Progenitor cell of endocrine pancreas (in vitro differentiated cells): Measurements from ENCODE around the gene GNAZ. TPM values are rescaled to one million over a fixed set of nuclear protein-coding genes. Genes with fewer than 3 reads are reported as not detected.
A peak's percentile ranks its signal among the peaks of the same experiment; 100 is the strongest.

Experiments used
- DNase-seq: peaks from one replicate; pipeline ENCODE4 v3.0.0; 2021; ENCODE audit warnings: low spot score; ENCODE audit not compliant: unreplicated experiment
- H3K27ac Mint-ChIP-seq: 2 replicates; pipeline ENCODE4 v1.8.0; 2021; ENCODE audit warnings: mild to moderate bottlenecking, moderate library complexity, mixed read lengths
- H3K27me3 Mint-ChIP-seq: 2 replicates; pipeline ENCODE4 v1.8.0; 2021; ENCODE audit warnings: mixed read lengths
- H3K36me3 Mint-ChIP-seq: 2 replicates; pipeline ENCODE4 v1.8.0; 2022; ENCODE audit warnings: mixed read lengths; ENCODE audit not compliant: insufficient read depth
- H3K4me1 Mint-ChIP-seq: 2 replicates; pipeline ENCODE4 v1.8.0; 2021; ENCODE audit warnings: low read depth, mixed read lengths
- H3K4me3 Mint-ChIP-seq: 2 replicates; pipeline ENCODE4 v1.8.0; 2021; ENCODE audit warnings: low read depth, mild to moderate bottlenecking, moderate library complexity, mixed read lengths
- H3K9me3 Mint-ChIP-seq: 2 replicates; pipeline ENCODE4 v1.8.0; 2021; ENCODE audit warnings: low read depth, mixed read lengths
- total RNA-seq: library from RNA; stranded (reverse); gene quantifications from 2 replicates; pipeline ENCODE4 v1.2.1, GENCODE V29; 2021
- TF ChIP-seq, protein P1 (sequence below): fragments of 200-600 bp; sonication (generic); IDR thresholded peaks from one replicate; pipeline ENCODE4 v1.5.0; 2021; ENCODE audit warnings: antibody characterized with exemption, mild to moderate bottlenecking; ENCODE audit not compliant: unreplicated experiment

The GNAZ gene
- total RNA-seq, 1 donor from 2014 or later, result 19.2 TPM

DNA sequence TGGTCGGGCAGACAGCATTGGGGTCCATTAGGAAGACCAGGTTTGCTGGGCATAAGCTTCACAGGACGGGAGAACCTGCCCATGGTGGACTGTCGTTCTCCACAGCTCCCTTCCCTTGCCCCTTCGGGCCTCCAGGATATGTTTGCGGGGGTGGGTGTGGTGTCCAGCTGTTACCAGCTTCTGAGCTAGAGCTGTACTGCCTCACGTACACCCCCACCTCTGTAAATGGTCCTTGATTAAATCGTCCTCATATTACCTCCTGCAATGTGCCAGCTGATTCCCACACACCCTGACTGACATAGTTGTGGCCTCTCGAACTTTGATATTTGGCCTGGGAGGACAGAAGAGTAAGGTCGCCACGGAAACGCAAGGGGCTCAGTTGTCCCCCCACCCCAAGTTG is 93.8 kb downstream of the GNAZ start:
- Mint-ChIP-seq H3K4me1 (peaks cover 2% of the 10 kb centered on the region), H3K4me3 (no peak overlapping the region), H3K27ac (no peak overlapping the region), H3K27me3 (no peaks in the 10 kb centered on the region), H3K36me3 (peaks cover 3% of the 10 kb centered on the region), H3K9me3 (no peaks in the 10 kb centered on the region)
- no peak for DNase-seq
- TF ChIP-seq, protein P1, sequence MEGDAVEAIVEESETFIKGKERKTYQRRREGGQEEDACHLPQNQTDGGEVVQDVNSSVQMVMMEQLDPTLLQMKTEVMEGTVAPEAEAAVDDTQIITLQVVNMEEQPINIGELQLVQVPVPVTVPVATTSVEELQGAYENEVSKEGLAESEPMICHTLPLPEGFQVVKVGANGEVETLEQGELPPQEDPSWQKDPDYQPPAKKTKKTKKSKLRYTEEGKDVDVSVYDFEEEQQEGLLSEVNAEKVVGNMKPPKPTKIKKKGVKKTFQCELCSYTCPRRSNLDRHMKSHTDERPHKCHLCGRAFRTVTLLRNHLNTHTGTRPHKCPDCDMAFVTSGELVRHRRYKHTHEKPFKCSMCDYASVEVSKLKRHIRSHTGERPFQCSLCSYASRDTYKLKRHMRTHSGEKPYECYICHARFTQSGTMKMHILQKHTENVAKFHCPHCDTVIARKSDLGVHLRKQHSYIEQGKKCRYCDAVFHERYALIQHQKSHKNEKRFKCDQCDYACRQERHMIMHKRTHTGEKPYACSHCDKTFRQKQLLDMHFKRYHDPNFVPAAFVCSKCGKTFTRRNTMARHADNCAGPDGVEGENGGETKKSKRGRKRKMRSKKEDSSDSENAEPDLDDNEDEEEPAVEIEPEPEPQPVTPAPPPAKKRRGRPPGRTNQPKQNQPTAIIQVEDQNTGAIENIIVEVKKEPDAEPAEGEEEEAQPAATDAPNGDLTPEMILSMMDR, result no peak

DNA sequence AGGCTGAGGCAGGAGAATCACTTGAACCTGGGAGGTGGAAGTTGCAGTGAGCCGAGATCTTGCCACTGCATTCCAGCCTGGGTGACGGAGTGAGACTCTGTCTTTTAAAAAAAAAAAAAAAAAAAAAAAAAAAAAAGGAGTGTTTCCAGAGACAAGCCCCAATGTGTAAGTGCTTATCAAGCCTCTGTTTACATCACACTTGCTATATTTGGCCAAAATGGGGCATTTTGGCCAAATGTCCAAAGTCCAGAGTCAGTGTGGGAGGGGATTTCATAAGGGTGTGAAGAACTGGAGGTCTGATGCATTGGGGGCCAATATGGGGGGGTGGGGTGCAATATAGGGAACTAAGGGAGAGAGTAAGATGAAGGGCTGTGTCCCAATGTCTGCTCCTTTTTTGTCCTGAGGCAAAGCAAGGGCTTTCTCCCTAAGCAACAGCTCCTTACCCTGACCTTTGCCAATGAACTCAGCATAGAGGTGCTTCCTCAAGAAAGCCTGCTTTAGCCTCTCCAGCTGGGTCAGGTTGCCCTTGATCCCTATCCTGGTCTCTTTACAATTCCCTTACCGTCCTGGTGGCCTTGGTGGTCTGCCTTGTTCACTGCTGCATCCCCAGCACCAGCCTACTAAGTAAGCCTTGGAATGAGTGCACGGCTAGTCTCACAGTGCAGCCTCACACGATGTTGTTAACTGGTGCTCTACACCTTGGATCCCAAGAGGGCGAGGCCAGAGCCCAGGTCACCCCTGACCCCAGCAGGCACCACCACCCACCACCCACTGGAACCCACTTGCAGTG is 95.9 kb downstream of the GNAZ start:
- Mint-ChIP-seq H3K4me3 (no peak overlapping the region), H3K9me3 (no peaks in the 10 kb centered on the region)

DNA sequence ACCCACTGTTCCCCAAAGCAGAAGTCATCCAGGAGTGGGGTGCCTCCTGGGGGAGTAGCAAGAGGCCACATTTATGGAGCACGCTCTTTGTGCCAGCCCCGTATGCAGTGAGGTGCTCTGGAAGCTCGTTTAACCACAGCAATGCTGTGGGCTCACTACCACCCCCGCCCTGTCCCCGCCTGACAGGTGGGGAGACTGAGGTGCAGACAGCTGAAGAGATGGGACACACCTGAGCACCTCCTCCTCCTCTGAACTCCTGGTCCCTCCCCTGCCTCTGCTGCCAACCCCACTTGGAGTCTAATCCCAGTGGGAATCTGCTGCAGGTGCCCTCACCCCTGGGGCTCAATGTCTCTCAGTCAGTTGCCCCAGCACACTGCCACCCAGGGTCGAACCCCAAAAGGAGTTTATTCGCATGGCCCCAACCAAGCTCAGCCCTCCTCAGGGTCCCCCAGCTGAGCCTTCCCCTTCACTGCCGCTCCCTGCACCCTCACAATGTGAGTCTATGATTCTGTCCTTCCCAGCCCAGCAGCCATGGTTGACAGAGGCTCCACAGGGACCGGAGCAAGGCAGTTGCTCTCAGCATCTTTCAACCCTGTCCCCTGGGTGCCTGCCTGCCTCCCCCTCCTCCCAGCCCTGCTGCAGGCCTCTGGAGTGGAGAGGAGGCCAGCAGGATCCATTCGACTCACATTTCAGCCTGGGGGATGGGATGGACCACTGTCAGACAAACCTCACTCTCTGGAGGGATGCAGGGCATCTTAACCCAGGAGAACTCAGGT is 96.7 kb downstream of the GNAZ start:
- Mint-ChIP-seq H3K27ac (peak overlapping the region; percentile 56), H3K4me1 (peaks cover 2% of the 10 kb centered on the region), H3K9me3 (no peaks in the 10 kb centered on the region), H3K4me3 (no peak overlapping the region), H3K36me3 (peaks cover 3% of the 10 kb centered on the region), H3K27me3 (no peaks in the 10 kb centered on the region)
- TF ChIP-seq, protein P1, result no peak
- DNase-seq, result no peak

More for the DNA sequence above, 95.9 kb downstream of the GNAZ start:
- H3K4me1 Mint-ChIP-seq, result peaks cover 2% of the 10 kb centered on the region
- H3K36me3 Mint-ChIP-seq, result peaks cover 3% of the 10 kb centered on the region
- TF ChIP-seq, protein P1, result no peak
- H3K27me3 Mint-ChIP-seq, result no peaks in the 10 kb centered on the region
- peak overlapping the region; percentile 56 for H3K27ac Mint-ChIP-seq
- DNase-seq, result no peak

DNA sequence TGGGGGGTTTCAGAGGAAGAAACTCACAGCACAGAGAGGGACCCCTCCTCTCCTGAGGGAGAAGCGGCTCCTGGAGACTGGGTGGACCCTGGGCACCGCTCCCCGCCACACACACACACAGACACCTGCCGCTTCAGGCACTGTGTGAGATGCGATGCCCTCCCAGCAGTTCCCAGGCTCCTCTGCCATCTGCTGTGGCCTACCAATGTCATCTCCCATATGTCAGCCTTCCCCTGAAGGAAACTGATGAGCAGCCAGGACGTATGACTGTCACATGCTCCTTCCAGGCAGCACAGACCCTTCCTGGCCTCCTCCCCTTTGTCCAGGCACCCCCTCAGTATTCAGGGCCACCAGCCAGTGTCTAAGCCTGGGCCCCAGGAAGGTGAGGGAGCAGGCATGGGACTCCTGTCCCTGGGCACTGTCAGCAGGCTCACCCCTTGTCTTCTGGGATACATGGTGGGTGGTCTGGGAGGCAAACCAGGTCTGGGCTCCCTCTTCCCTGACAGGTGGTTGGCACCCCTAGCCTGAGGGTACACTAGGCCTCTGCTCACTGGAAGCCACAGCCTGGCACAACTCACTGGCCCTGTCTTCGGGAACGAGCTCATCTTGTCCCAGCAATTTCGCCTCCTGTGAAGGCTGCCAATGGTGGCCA is 98.2 kb downstream of the GNAZ start:
- TF ChIP-seq, protein P1, result no peak
- Mint-ChIP-seq H3K27me3 (no peaks in the 10 kb centered on the region), H3K9me3 (no peaks in the 10 kb centered on the region), H3K4me1 (peaks cover 2% of the 10 kb centered on the region), H3K4me3 (no peak overlapping the region), H3K36me3 (no peaks in the 10 kb centered on the region), H3K27ac (no peak overlapping the region)
- no peak for DNase-seq

DNA sequence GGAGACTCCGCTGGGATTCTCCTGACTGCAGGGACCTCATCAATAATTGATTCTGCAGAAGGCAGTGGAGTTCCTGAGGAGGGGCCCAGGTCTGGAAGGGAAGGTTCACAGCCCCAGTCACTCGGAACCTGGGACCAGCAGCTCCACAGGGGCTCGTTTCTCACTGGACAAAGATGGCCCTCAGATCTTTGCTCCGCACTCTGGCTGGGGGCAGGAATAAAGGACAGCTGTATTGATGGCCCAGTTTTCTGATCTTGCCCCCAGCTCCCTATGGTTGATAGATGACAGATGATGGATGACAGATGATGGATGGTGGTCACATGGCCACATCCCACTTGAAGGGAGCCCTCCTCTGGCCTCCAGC is 98.7 kb downstream of the GNAZ start:
- no peak overlapping the region for H3K4me3 Mint-ChIP-seq
- TF ChIP-seq, protein P1, result no peak
- no peak for DNase-seq
- no peaks in the 10 kb centered on the region for H3K9me3 Mint-ChIP-seq
- H3K4me1 Mint-ChIP-seq, result peaks cover 4% of the 10 kb centered on the region
- peaks cover 2% of the 10 kb centered on the region for H3K36me3 Mint-ChIP-seq
- no peaks in the 10 kb centered on the region for H3K27me3 Mint-ChIP-seq
- no peak overlapping the region for H3K27ac Mint-ChIP-seq
